ENCODE results near the gene RNPC3. TPM values are rescaled to one million over a fixed set of nuclear protein-coding genes. Genes with fewer than 3 reads are reported as not detected.

The RNPC3 gene
- total RNA-seq, 1 experiment from 2014 or later, result 12.2 TPM

DNA sequence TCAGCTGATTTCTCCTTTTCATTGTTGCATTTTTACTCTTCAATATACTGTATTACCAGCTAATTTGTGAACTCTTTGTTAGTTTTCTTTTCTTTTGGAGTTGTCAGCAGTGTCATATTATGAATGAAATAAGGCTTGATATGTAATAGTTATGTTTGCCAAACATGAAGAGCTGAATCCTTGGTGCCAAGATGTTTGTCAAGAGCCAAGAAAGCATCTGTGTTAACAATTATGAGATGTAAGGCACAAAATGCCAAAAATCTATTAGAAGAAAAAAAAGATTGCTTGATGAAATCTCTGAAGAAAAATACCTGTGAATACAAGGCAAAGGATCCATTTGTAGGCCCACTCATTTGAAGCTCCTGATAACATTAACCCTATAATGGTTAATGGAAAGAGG is 48.4 kb upstream of the RNPC3 start:
- no peaks in the 10 kb centered on the region for H3K4me1 Mint-ChIP-seq
- Histone ChIP-seq H2BK120ac (ENCODE audit: low read depth, low read length, poor library complexity, severe bottlenecking) (no peak overlapping the region), H3K79me2 (ENCODE audit: insufficient read depth, low read length) (no peaks in the 10 kb centered on the region), H2BK5ac (ENCODE audit: insufficient read length, low read length) (no peak overlapping the region), H3K9ac (ENCODE audit: extremely low read depth, insufficient read length, low read length) (no peak overlapping the region), H3K79me1 (ENCODE audit: insufficient read depth, low read depth, low read length, poor library complexity, severe bottlenecking) (no peaks in the 10 kb centered on the region), H3K4me2 (ENCODE audit: insufficient read depth, insufficient read length, low read length) (no peak overlapping the region), H3K9me3 (ENCODE audit: control insufficient read depth, low read depth, low read length) (no peaks in the 10 kb centered on the region), H2AK5ac (ENCODE audit: insufficient read length, low read length) (no peak overlapping the region), H4K91ac (ENCODE audit: insufficient read length, low read depth, low read length) (no peak overlapping the region), H3T11ph (ENCODE audit: low read length) (no peak overlapping the region), H3K27me3 (ENCODE audit: insufficient read depth, low read length) (no peaks in the 10 kb centered on the region), H2BK15ac (ENCODE audit: low read depth, low read length) (no peak overlapping the region), H3K14ac (ENCODE audit: insufficient read depth, low read length) (no peak overlapping the region), H2BK12ac (ENCODE audit: insufficient read length, low read depth, low read length) (no peak overlapping the region), H3K18ac (ENCODE audit: insufficient read length, low read depth, low read length) (no peak overlapping the region), H2BK20ac (ENCODE audit: low read depth, low read length, poor library complexity, severe bottlenecking) (no peak overlapping the region), H3K23me2 (ENCODE audit: insufficient read length, low read depth, low read length, poor library complexity, severe bottlenecking) (no peaks in the 10 kb centered on the region), H3K23ac (ENCODE audit: insufficient read length, low read depth, low read length) (no peak overlapping the region), H3K4me1 (ENCODE audit: insufficient read depth, low read length) (no peaks in the 10 kb centered on the region), H2AFZ (ENCODE audit: low read length) (no peak overlapping the region), H3K4ac (ENCODE audit: low read depth, low read length) (no peak overlapping the region), H4K8ac (replicated peaks; ENCODE audit: insufficient read length, low read depth, low read length) (no peak overlapping the region), H4K5ac (ENCODE audit: insufficient read length, low read depth, low read length) (no peak overlapping the region), H3K56ac (ENCODE audit: insufficient read length, low read depth, low read length) (no peak overlapping the region), H4K20me1 (ENCODE audit: control insufficient read depth, insufficient read depth, insufficient read length) (no peaks in the 10 kb centered on the region), H3K27ac (ENCODE audit: insufficient read length, low read depth, low read length) (no peak overlapping the region)
- H3K27me3 Mint-ChIP-seq (ENCODE audit: low read depth), result no peaks in the 10 kb centered on the region
- H3K27ac Mint-ChIP-seq, result no peak overlapping the region
- H3K36me3 Mint-ChIP-seq (ENCODE audit: insufficient read depth in 1 of 3, low read depth in 3 of 3), result no peaks in the 10 kb centered on the region
- no peaks in the 10 kb centered on the region for H3K9me3 Mint-ChIP-seq
- DNase-seq, result no peak
- TF ChIP-seq, protein P1, sequence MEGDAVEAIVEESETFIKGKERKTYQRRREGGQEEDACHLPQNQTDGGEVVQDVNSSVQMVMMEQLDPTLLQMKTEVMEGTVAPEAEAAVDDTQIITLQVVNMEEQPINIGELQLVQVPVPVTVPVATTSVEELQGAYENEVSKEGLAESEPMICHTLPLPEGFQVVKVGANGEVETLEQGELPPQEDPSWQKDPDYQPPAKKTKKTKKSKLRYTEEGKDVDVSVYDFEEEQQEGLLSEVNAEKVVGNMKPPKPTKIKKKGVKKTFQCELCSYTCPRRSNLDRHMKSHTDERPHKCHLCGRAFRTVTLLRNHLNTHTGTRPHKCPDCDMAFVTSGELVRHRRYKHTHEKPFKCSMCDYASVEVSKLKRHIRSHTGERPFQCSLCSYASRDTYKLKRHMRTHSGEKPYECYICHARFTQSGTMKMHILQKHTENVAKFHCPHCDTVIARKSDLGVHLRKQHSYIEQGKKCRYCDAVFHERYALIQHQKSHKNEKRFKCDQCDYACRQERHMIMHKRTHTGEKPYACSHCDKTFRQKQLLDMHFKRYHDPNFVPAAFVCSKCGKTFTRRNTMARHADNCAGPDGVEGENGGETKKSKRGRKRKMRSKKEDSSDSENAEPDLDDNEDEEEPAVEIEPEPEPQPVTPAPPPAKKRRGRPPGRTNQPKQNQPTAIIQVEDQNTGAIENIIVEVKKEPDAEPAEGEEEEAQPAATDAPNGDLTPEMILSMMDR (conservative IDR thresholded peaks at IDR 0.05), result no peak
- H3K4me3 Mint-ChIP-seq, result no peak overlapping the region

Data from H9 (cell line).